HepG2 (cell line): ENCODE results near the gene PRAMEF8.
"Not testable (repeated sequence)": the region's sequence is repeated elsewhere in the genome, so short reads cannot be mapped to it uniquely, and the experiment has no call there.

Experiments
- CTCF ChIP-seq: sonication (generic); formaldehyde crosslinking; IDR thresholded peaks from 2 replicates; pipeline ENCODE4 v1.5.0; 2020; ENCODE audit warnings: mild to moderate bottlenecking, missing genetic modification reagents, moderate library complexity
- HCFC1 ChIP-seq: fragments of 150-350 bp; IDR thresholded peaks from 2 replicates; pipeline ENCODE4 v1.6.1; 2014; ENCODE audit warnings: low read depth, low read length
- NFRKB ChIP-seq: fragments of 450-650 bp; IDR thresholded peaks from 2 replicates; pipeline ENCODE4 v1.6.1; 2017
- RBM22 ChIP-seq: fragments of 200-400 bp; formaldehyde crosslinking; optimal IDR thresholded peaks from 2 replicates; pipeline ENCODE3; 2017; ENCODE audit warnings: mild to moderate bottlenecking, low read length, moderate library complexity

- TF ChIP-seq CTCF, RBM22, HCFC1, NFRKB: not testable (repeated sequence)
These were observed 17.3 kb upstream of the PRAMEF8 start for GRCh38 chr1:13302197-13302596.
